Muscle of arm (tissue), 12 donors: ENCODE measurements around the gene ABHD1. TPM values are rescaled to one million over a fixed set of nuclear protein-coding genes. Genes with fewer than 3 reads are reported as not detected.
"Not testable (repeated sequence)": the region's sequence is repeated elsewhere in the genome, so short reads cannot be mapped to it uniquely, and the experiment has no call there.

Experiments used
- DNase-seq: peaks from one replicate; pipeline ENCODE4 v3.0.0-alpha.2; 2013
- polyA plus RNA-seq, 12 donors: library from polyadenylated mRNA; unstranded; fragments of 120-200 nt; gene quantifications; one replicate each; pipeline ENCODE4 v1.2.1, GENCODE V29; 2013; ENCODE audit not compliant: insufficient read length in 12 of 12

ABHD1 gene
- polyA plus RNA-seq, 12 donors = 0.12 to 0.70 (median 0.34) TPM; not detected in 2

DNA sequence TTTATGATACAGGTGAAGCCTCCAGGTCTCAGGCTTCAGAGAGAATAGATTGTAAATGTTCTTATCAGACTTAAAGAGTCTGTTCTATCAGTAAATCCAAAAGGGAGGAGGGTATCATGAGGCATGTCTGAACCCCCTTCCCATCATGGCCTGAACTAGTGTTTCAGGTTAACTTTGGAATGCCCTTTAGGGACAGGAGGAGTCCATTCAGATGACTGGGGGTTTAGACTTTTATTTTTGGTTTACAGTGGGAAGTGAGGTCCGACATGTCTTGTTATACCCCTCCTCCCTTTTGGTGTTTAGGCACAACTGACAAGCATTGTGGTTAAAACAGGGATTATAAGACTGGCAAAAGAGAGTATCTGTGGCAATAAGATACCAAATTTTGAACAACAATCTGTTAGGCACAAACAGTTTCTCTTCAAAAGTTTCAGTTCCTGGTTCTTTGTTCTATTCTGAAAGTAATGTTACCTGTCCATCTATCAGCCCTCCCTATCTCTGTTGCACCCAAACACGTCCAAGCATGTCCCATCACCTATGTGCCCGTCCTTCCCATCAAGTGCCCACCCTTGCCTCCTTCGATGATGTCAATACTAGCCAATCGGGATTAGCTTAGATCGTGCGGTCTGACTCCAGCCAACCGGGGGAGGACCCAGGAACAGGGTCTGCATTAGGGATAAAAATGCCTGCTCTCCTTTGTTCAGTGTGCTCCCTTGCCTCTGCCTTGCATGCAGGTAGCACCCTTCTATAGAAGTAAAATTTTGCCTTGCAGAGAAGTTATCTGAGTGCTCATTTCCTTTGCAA, 41.5 kb downstream of the ABHD1 start:
- DNase-seq = no peak

GRCh38 chr2:27170581-27171337, 47.1 kb downstream of the ABHD1 start:
- no peak for DNase-seq

DNA sequence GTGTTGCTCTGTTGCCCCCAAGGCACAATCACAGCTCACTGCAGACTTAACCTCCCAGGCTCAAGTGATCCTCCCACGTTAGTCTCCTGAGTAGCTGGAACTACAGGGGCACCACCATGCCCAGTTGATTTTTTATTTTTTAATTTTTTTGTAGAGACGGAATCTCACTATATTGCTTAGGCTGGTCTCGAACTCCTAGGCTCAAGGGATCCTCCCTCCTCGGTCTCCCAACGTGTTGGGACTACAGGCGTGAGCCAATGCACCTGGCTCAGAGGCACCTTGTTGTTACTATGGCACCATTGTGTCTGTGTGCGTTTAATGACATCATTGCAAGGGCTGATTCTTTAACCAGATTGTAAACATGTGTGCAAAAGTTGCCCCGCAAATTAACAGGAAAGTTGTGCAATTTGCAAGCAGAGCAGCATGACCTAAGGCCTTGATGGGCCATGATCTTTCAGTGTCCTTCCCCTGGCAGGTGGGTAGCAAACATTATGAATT, 47.8 kb downstream of the ABHD1 start:
- DNase-seq = no peak

DNA sequence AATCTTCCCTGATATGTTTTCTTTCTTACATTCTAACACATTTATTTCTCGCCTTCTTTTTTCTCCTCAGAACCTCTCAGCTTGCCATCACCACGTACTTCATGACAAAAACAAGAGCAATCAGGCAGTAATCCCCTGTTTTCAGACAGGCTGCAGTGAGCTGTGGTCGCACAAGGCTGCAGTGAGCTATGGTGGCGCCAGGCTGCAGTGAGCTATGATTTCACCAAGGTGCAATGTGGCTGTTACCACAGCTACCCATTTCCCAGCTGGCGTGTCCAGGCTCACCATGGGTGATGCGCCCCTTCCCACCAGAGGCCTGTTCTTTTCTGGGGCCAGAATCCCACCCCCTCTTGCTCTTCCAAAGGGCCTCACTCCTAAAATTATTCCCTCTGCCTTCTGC, 51.0 kb downstream of the ABHD1 start:
- DNase-seq = no peak

- no peak for DNase-seq
Measured at GRCh38 chr2:27175330-27175729, 51.7 kb downstream of the ABHD1 start.

- not testable (repeated sequence) for DNase-seq
Measured at GRCh38 chr2:27175781-27176180, 52.2 kb downstream of the ABHD1 start.

GRCh38 chr2:27177441-27178351, 54.1 kb downstream of the ABHD1 start:
- no peak for DNase-seq

- no peak for DNase-seq
Measured at GRCh38 chr2:27178469-27178868, 54.9 kb downstream of the ABHD1 start.

DNA sequence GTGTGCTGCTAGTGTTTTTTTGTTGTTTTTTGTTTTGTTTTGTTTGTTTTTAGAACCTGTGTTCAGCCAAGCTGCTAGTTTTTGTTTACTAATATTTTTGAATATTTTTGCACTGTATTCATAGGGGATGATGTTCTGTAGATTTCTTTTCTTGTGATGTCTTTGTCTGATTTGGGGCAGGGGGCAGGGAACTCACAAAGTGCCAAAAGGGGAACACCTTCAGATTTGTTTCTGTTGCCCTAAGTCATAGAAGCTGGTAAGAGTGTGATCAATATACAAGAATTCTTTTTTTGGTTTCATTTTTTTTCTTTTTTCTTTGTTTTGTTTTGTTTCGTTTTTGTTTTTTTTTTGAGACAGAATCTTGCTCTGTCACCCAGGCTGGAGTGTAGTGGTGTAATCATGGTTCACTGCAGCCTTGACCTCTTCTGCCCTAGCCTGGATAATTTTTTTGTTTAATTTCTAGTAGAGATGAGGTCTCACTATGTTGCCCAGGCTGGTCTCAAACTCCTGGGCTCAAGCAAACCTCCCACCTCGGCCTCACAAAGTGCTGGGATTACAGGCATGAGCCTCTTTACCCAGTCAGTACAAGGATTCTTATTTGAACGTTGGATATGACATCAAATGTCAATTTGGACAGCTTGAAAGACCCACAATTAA, 55.9 kb downstream of the ABHD1 start:
- DNase-seq = no peak

Other genes starting within 250 kb of the ABHD1 start
- 100 to 1,000 TPM in 1 of 12 donors, 10 to 100 TPM in 11; 18.0 to 332 (median 26.6) TPM for gene MAPRE3, start 153.2 kb upstream of the ABHD1 start, polyA plus RNA-seq
- 10 to 100 TPM in 11 of 12 donors, not detected in 1; 48.5 to 80.4 (median 65.7) TPM for gene TMEM214, start 90.8 kb upstream of the ABHD1 start, polyA plus RNA-seq
- gene AGBL5, start 72.1 kb upstream of the ABHD1 start, polyA plus RNA-seq = 10 to 100 TPM in 11 of 12 donors, not detected in 1; 17.0 to 62.7 (median 20.1) TPM
- 100 to 1,000 TPM in 11 of 12 donors, not detected in 1; 209 to 311 (median 238) TPM for gene OST4, start 52.2 kb upstream of the ABHD1 start, polyA plus RNA-seq
- gene EMILIN1, start 45.2 kb upstream of the ABHD1 start, polyA plus RNA-seq = 100 to 1,000 TPM in 1 of 12 donors, 10 to 100 TPM in 10, not detected in 1; 39.9 to 107 (median 64.1) TPM
- gene KHK, start 37.0 kb upstream of the ABHD1 start, polyA plus RNA-seq = 1 to 10 TPM in 11 of 12 donors, not detected in 1; 1.1 to 7.6 (median 2.1) TPM
- 1 to 10 TPM in 9 of 12 donors, under 1 TPM in 1, not detected in 2; 0.62 to 4.6 (median 1.8) TPM for gene CGREF1, start 4.7 kb upstream of the ABHD1 start, polyA plus RNA-seq
- gene PREB, start 10.8 kb downstream of the ABHD1 start, polyA plus RNA-seq = 10 to 100 TPM in 11 of 12 donors, not detected in 1; 24.1 to 39.8 (median 33.6) TPM
- gene PRR30, start 15.6 kb downstream of the ABHD1 start, polyA plus RNA-seq = not detected
- gene TCF23, start 25.2 kb downstream of the ABHD1 start, polyA plus RNA-seq = under 1 TPM in 10 of 12 donors, not detected in 2; 0.18 to 0.44 (median 0.30) TPM
- gene ATRAID, start 88.2 kb downstream of the ABHD1 start, polyA plus RNA-seq = 100 to 1,000 TPM in 5 of 12 donors, 10 to 100 TPM in 6, not detected in 1; 85.6 to 115 (median 98.3) TPM
- 10 to 100 TPM in 11 of 12 donors, not detected in 1; 11.1 to 25.1 (median 17.6) TPM for gene SLC5A6, start 88.5 kb downstream of the ABHD1 start, polyA plus RNA-seq
- gene CAD, start 93.6 kb downstream of the ABHD1 start, polyA plus RNA-seq = 10 to 100 TPM in 11 of 12 donors, not detected in 1; 18.7 to 45.3 (median 24.5) TPM
- 1 to 10 TPM in 3 of 12 donors, under 1 TPM in 7, not detected in 2; 0.18 to 2.2 (median 0.81) TPM for gene SLC30A3, start 139.2 kb downstream of the ABHD1 start, polyA plus RNA-seq
- gene DNAJC5G, start 151.6 kb downstream of the ABHD1 start, polyA plus RNA-seq = under 1 TPM in 7 of 12 donors, not detected in 5; 0.14 to 0.74 (median 0.28) TPM
- 100 to 1,000 TPM in 4 of 12 donors, 10 to 100 TPM in 7, not detected in 1; 34.2 to 125 (median 94.4) TPM for gene TRIM54, start 158.6 kb downstream of the ABHD1 start, polyA plus RNA-seq
- gene UCN, start 184.6 kb downstream of the ABHD1 start, polyA plus RNA-seq = 1 to 10 TPM in 7 of 12 donors, under 1 TPM in 3, not detected in 2; 0.59 to 2.1 (median 1.4) TPM
- gene MPV17, start 199.3 kb downstream of the ABHD1 start, polyA plus RNA-seq = 10 to 100 TPM in 11 of 12 donors, not detected in 1; 37.8 to 89.1 (median 51.3) TPM
- gene GTF3C2, start 232.9 kb downstream of the ABHD1 start, polyA plus RNA-seq = 10 to 100 TPM in 11 of 12 donors, not detected in 1; 24.0 to 46.5 (median 31.3) TPM
- gene EIF2B4, start 246.5 kb downstream of the ABHD1 start, polyA plus RNA-seq = 10 to 100 TPM in 11 of 12 donors, not detected in 1; 29.0 to 37.7 (median 32.5) TPM
- 10 to 100 TPM in 11 of 12 donors, not detected in 1; 56.4 to 82.2 (median 69.6) TPM for gene SNX17, start 246.8 kb downstream of the ABHD1 start, polyA plus RNA-seq